Transverse colon (tissue), 4 donors: ENCODE data around the gene BCAN. TPM values are rescaled to one million over a fixed set of nuclear protein-coding genes. Genes with fewer than 3 reads are reported as not detected.
"Not testable (repeated sequence)": the region's sequence is repeated elsewhere in the genome, so short reads cannot be mapped to it uniquely, and the experiment has no call there.

Experiments used
- DNase-seq: peaks from one replicate; pipeline ENCODE4 v3.0.0-alpha.2; 2019
- H3K27ac ChIP-seq, 4 donors: fragments of 200-600 bp; sonication (generic); 2 replicates each; pipeline ENCODE4 v1.5.1; 2016 to 2018; ENCODE audit warnings: inconsistent platforms in 4 of 4
- H3K27me3 ChIP-seq: fragments of 200-600 bp; sonication (generic); 2 replicates; pipeline ENCODE4 v1.5.1; 2017; ENCODE audit warnings: inconsistent platforms
- H3K36me3 ChIP-seq, 4 donors: fragments of 200-600 bp; sonication (generic); 2 replicates each; pipeline ENCODE4 v1.5.1; 2017 to 2019; ENCODE audit warnings: inconsistent platforms in 4 of 4
- H3K4me1 ChIP-seq, 4 donors: fragments of 200-600 bp; sonication (generic); 2 replicates each; pipeline ENCODE4 v1.5.1; 2017 to 2020; ENCODE audit warnings: inconsistent platforms in 4 of 4
- H3K4me3 ChIP-seq, 4 donors: fragments of 200-600 bp; sonication (generic); 1 replicate in 1 of 4; 2 replicates in 3 of 4; pipeline versions ENCODE4 v1.5.1 to v1.6.1; 2017 to 2019; ENCODE audit warnings: inconsistent platforms in 4 of 4
- H3K9me3 ChIP-seq, 2 donors: fragments of 200-600 bp; sonication (generic); 2 replicates each; pipeline ENCODE4 v1.5.1; 2017 to 2019; ENCODE audit warnings: inconsistent platforms in 2 of 2
- CTCF ChIP-seq, 5 experiments: fragments of 200-600 bp in 3 of 5; fragments of 450-650 bp in 2 of 5; sonication (generic) in 3 of 5; IDR thresholded peaks; 1 replicate in 2 of 5; 2 replicates in 3 of 5; pipeline ENCODE4 v1.5.1; 2016 to 2017; ENCODE audit warnings: antibody characterized with exemption in 5 of 5, inconsistent platforms in 3 of 5, mild to moderate bottlenecking in 2 of 5, moderate library complexity in 1 of 5
- EP300 ChIP-seq: sonication (generic); formaldehyde crosslinking; IDR thresholded peaks from one replicate; pipeline ENCODE4 v1.6.1; 2017; ENCODE audit warnings: antibody characterized with exemption, low read depth
- POLR2A ChIP-seq: fragments of 450-650 bp; IDR thresholded peaks from one replicate; pipeline ENCODE4 v1.6.1; 2016; ENCODE audit warnings: antibody characterized with exemption, mild to moderate bottlenecking, moderate library complexity
- POLR2AphosphoS5 ChIP-seq, 3 donors: sonication (generic); formaldehyde crosslinking; IDR thresholded peaks; one replicate each; pipeline ENCODE4 v1.6.1; 2016; ENCODE audit warnings: antibody characterized with exemption in 3 of 3
- WGBS, 2 donors: methylation state at CpG; one replicate each; pipeline ENCODE4 v1.1.5; 2018; ENCODE audit warnings: low coverage in 1 of 2; 5-methylcytosine and 5-hydroxymethylcytosine counted together
- in situ Hi-C, 4 donors: fragments of 200-750 bp; cut with MboI; loops; one replicate each; pipeline versions ENCODE4 v1.15.0 to v1.15.1; 2017; ENCODE audit warnings: low sequenced_read_pairs in 3 of 4, low pct_ligation_motif_present in 1 of 4, low pct_unique_long_range_greater_than_20kb in 1 of 4
- intact Hi-C: fragments of 100-400 bp; cut with DNase I; formaldehyde crosslinking; loops from one replicate; pipeline ENCODE4 v1.15.1; 2023; ENCODE audit warnings: low total_unique reads
- total RNA-seq, 4 donors: library from RNA; depleted of rRNA; stranded (reverse); fragments of >200 nt; gene quantifications; one replicate each; pipeline ENCODE4 v1.1.0, GENCODE V29; 2016

Gene BCAN
- total RNA-seq, 4 donors from 2014 or later, result 0.55 to 0.95 TPM; not detected in 2

- Histone ChIP-seq H3K27me3 (peaks cover 34% of the 10 kb centered on the region), H3K36me3 (no peaks in the 10 kb centered on the region), H3K4me3 (no peak overlapping the region), H3K4me1 (peaks cover 0 to 3% (median 0%) of the 10 kb centered on the region in 4 donors), H3K9me3 (no peaks in the 10 kb centered on the region), H3K27ac (no peak overlapping the region)
- in situ Hi-C loops, result loop anchor here (5.0 to 25.0 kb wide), 4 partner anchors 133 to 221 kb away; no protein-coding TSS in a partner anchor
- peak; percentile 63 for DNase-seq
- intact Hi-C loops, result no loop called here
- 0 to 28% methylated on average over 4 to 7 of the region's 7 CpGs for WGBS, 2 donors
- TF ChIP-seq POLR2AphosphoS5 (IDR thresholded peaks at IDR 0.05), result no peak
- no peak for TF ChIP-seq POLR2A
- peak; percentile 70 to 86 (median 75) for TF ChIP-seq CTCF (IDR thresholded peaks at IDR 0.05)
- TF ChIP-seq EP300, result no peak
Measured at GRCh38 chr1:156608036-156608674, 33.8 kb upstream of the BCAN start.

- WGBS, 2 donors, result 33 to 76% methylated on average over 3 to 6 of the region's 6 CpGs
- Histone ChIP-seq H3K36me3 (no peaks in the 10 kb centered on the region), H3K4me3 (no peak overlapping the region), H3K9me3 (no peaks in the 10 kb centered on the region), H3K27me3 (peaks cover 34% of the 10 kb centered on the region), H3K27ac (no peak overlapping the region), H3K4me1 (peaks cover 0 to 3% (median 0%) of the 10 kb centered on the region in 4 donors)
- DNase-seq, result peak; percentile 43
- intact Hi-C loops (no loop called here), in situ Hi-C loops (loop anchor here (5.0 to 25.0 kb wide), 4 partner anchors 134 to 222 kb away; no protein-coding TSS in a partner anchor)
- TF ChIP-seq POLR2A (no peak), CTCF (IDR thresholded peaks at IDR 0.05) (peak; percentile 29 to 64 (median 54))
Measured at GRCh38 chr1:156608981-156609380, 32.9 kb upstream of the BCAN start.

DNA sequence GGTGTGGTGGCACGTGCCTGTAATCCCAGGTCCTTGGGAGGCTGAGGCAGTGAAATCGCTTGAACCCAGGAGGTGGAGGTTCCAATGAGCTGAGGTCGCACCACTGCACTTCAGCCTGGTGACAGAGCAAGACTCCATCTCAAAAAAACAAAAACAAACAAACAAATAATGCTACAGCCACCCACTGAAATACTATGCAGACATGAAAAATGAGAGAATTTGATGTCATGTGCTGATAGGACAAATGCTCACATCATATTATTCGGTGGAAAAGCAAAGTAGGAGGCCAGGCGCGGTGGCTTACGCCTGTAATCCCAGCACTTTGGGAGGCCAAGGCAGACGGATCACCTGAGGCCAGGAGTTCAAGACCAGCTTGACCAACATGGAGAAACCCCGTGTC lies 31.8 kb upstream of the BCAN start:
- 82 to 83% methylated on average over 3 to 9 of the region's 9 CpGs for WGBS, 2 donors
- in situ Hi-C loops (loop anchor here in 1 of 4 donors (25.0 kb wide), 1 partner anchor 223 kb away; no protein-coding TSS in a partner anchor), intact Hi-C loops (loop anchor here (10.0 kb wide), 1 partner anchor 215 kb away; no protein-coding TSS in a partner anchor)
- H3K27me3 ChIP-seq, result peaks cover 34% of the 10 kb centered on the region
- H3K4me3 ChIP-seq, H3K27ac ChIP-seq, H3K4me1 ChIP-seq, H3K9me3 ChIP-seq, DNase-seq, H3K36me3 ChIP-seq: not testable (repeated sequence)

- Histone ChIP-seq H3K4me1 (peaks cover 0 to 12% (median 4%) of the 10 kb centered on the region in 4 donors), H3K36me3 (no peaks in the 10 kb centered on the region), H3K4me3 (no peak overlapping the region), H3K9me3 (no peaks in the 10 kb centered on the region), H3K27ac (no peak overlapping the region), H3K27me3 (peaks cover 46% of the 10 kb centered on the region)
- intact Hi-C loops (loop anchor here (10.0 kb wide), 1 partner anchor 218 kb away; no protein-coding TSS in a partner anchor), in situ Hi-C loops (loop anchor here in 1 of 4 donors (25.0 kb wide), 1 partner anchor 225 kb away; no protein-coding TSS in a partner anchor)
- TF ChIP-seq POLR2AphosphoS5 (IDR thresholded peaks at IDR 0.05) (no peak), EP300 (no peak)
- WGBS, 2 donors, result 70% methylated on average over 3 of the region's 3 CpGs; no CpG with 5 or more reads in 1 of the 2 donors
- no peak for DNase-seq
Measured at GRCh38 chr1:156612666-156613065, 29.3 kb upstream of the BCAN start.

DNA sequence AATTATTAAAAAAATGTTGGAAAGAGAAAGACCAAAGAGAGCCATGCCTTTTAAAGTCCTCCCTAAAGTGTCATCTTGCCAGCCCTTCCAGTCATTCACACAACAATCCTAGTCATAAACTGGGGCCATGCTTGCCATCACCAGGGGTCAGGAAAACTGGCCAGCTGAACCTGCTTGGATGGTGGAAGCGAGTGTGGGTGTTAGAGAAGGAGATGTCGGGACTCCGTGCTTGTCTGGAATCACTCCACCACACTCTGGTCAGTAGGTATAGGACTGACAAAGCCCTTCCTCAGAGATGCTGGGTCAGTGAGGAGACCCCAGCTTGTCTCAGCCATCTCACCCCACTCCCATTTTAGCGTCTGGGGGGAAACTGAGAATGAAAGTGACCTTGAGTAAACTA lies 26.0 kb upstream of the BCAN start:
- peaks cover 58% of the 10 kb centered on the region for H3K27me3 ChIP-seq
- no peaks in the 10 kb centered on the region for H3K36me3 ChIP-seq
- no peak overlapping the region for H3K4me3 ChIP-seq
- in situ Hi-C loops (loop anchor here in 1 of 4 donors (25.0 kb wide), 1 partner anchor 229 kb away; no protein-coding TSS in a partner anchor), intact Hi-C loops (loop anchor here (10.0 kb wide), 1 partner anchor 221 kb away; no protein-coding TSS in a partner anchor)
- peak overlapping the region; percentile 9 to 73 (median 58) for H3K27ac ChIP-seq
- TF ChIP-seq CTCF (IDR thresholded peaks at IDR 0.05) (no peak), POLR2A (no peak), POLR2AphosphoS5 (IDR thresholded peaks at IDR 0.05) (no peak), EP300 (no peak)
- H3K9me3 ChIP-seq, result no peaks in the 10 kb centered on the region
- DNase-seq, result no peak
- WGBS, 2 donors, result 41 to 60% methylated on average over 3 to 4 of the region's 4 CpGs
- H3K4me1 ChIP-seq, result peaks cover 0 to 9% (median 4%) of the 10 kb centered on the region in 4 donors
